HEK293 (cell line): ENCODE measurements around the gene COMMD8.

ENCODE experiments used
- CTCF ChIP-seq: fragments of 450-650 bp; formaldehyde crosslinking; IDR thresholded peaks from 2 replicates; pipeline ENCODE4 v1.5.1; 2016; ENCODE audit warnings: missing biosample characterization, missing genetic modification characterization
- MEIS1 ChIP-seq: sonication (generic); formaldehyde crosslinking; IDR thresholded peaks from 2 replicates; pipeline ENCODE4 v1.8.1; 2022; ENCODE audit warnings: missing genetic modification reagents, mild to moderate bottlenecking, borderline replicate concordance
- PRDM1 ChIP-seq: fragments of 450-650 bp; formaldehyde crosslinking; IDR thresholded peaks from 2 replicates; pipeline ENCODE4; 2016; ENCODE audit warnings: missing biosample characterization, missing genetic modification characterization
- ZBTB1 ChIP-seq: fragments of 450-650 bp; formaldehyde crosslinking; IDR thresholded peaks from 2 replicates; pipeline ENCODE4 v1.5.1; 2016; ENCODE audit warnings: missing biosample characterization, missing genetic modification characterization
- ZNF114 ChIP-seq: fragments of 450-650 bp; formaldehyde crosslinking; IDR thresholded peaks from 2 replicates; pipeline ENCODE4 v1.5.0; 2017; ENCODE audit warnings: missing biosample characterization, missing genetic modification characterization
- ZNF23 ChIP-seq: fragments of 450-650 bp; formaldehyde crosslinking; IDR thresholded peaks from 2 replicates; pipeline ENCODE4 v1.5.1; 2016; ENCODE audit warnings: missing biosample characterization, missing genetic modification characterization, borderline replicate concordance
- ZNF274 ChIP-seq, 2 experiments: fragments of 200-500 bp in 1 of 2; fragments of 450-650 bp in 1 of 2; sonication (Bioruptor generic) in 1 of 2; formaldehyde crosslinking in 1 of 2; IDR thresholded peaks; 2 replicates each; pipeline versions ENCODE4 v1.5.1 to v1.6.1; 2014 to 2016; ENCODE audit warnings: borderline replicate concordance in 1 of 2, inconsistent platforms in 1 of 2, low read length in 1 of 2, missing biosample characterization in 1 of 2, missing genetic modification characterization in 1 of 2
- ZNF548 ChIP-seq: fragments of 450-650 bp; formaldehyde crosslinking; IDR thresholded peaks from 2 replicates; pipeline ENCODE4 v1.5.1; 2016; ENCODE audit warnings: missing biosample characterization, missing genetic modification characterization
- ZNF600 ChIP-seq: fragments of 450-650 bp; formaldehyde crosslinking; IDR thresholded peaks from 2 replicates; pipeline ENCODE4 v1.5.1; 2016; ENCODE audit warnings: missing biosample characterization, missing genetic modification characterization
- ZNF76 ChIP-seq: fragments of 450-650 bp; formaldehyde crosslinking; IDR thresholded peaks from 2 replicates; pipeline ENCODE4; 2016; ENCODE audit warnings: low read depth, missing biosample characterization, missing genetic modification characterization, borderline replicate concordance
- TF ChIP-seq, protein P1 (sequence below): fragments of 450-650 bp; formaldehyde crosslinking; IDR thresholded peaks from 2 replicates; pipeline ENCODE4 v1.5.1; 2016; ENCODE audit warnings: missing biosample characterization, missing genetic modification characterization

DNA sequence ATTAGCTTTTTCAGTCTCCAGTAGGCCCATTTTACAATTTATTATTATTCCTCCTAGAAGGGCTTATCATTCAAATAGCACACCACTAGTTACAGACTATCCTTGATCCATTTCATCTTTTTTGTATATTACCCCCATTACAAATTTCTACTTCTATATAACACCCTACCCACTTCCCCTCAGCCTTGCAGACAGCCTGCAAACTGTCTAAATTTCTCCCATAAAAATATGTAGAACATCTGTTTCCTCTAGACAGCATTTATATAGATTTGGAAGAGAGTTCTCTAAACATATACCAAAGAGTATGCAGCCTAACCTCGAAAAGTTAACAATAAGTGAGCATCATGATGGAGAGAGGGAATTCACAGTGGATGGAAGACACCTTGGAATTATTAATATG is 30.8 kb downstream of the COMMD8 start:
- no peak for TF ChIP-seq ZNF76 (tag by site-specific recombination)
- no peak for TF ChIP-seq ZNF548 (tag by site-specific recombination)
- no peak for TF ChIP-seq CTCF (tag by site-specific recombination)
- no peak for TF ChIP-seq ZNF23 (tag by site-specific recombination)
- TF ChIP-seq PRDM1 (tag by site-specific recombination), result no peak
- no peak for TF ChIP-seq MEIS1 (CRISPR knock-in tag)
- no peak for TF ChIP-seq ZNF114 (tag by site-specific recombination)
- no peak for TF ChIP-seq ZNF600 (tag by site-specific recombination)
- no peak for TF ChIP-seq ZNF274 (IDR thresholded peaks at IDR 0.05; ENCODE audit: low read length)
- TF ChIP-seq ZNF274 (tag by site-specific recombination; IDR thresholded peaks at IDR 0.05; ENCODE audit: borderline replicate concordance), result no peak
- TF ChIP-seq, protein P1, sequence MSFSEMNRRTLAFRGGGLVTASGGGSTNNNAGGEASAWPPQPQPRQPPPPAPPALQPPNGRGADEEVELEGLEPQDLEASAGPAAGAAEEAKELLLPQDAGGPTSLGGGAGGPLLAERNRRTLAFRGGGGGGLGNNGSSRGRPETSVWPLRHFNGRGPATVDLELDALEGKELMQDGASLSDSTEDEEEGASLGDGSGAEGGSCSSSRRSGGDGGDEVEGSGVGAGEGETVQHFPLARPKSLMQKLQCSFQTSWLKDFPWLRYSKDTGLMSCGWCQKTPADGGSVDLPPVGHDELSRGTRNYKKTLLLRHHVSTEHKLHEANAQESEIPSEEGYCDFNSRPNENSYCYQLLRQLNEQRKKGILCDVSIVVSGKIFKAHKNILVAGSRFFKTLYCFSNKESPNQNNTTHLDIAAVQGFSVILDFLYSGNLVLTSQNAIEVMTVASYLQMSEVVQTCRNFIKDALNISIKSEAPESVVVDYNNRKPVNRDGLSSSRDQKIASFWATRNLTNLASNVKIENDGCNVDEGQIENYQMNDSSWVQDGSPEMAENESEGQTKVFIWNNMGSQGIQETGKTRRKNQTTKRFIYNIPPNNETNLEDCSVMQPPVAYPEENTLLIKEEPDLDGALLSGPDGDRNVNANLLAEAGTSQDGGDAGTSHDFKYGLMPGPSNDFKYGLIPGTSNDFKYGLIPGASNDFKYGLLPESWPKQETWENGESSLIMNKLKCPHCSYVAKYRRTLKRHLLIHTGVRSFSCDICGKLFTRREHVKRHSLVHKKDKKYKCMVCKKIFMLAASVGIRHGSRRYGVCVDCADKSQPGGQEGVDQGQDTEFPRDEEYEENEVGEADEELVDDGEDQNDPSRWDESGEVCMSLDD, result no peak
- TF ChIP-seq ZBTB1, result no peak
